Activated CD4-positive, alpha-beta memory T cell treated with anti-CD3 and anti-CD28 coated beads, Interleukin-2, amount 10 ng/mL, durations not matched to agents 7 days and 5 days (primary cell): ENCODE data around the gene NHEJ1. TPM values are rescaled to one million over a fixed set of nuclear protein-coding genes. Genes with fewer than 3 reads are reported as not detected.

Source experiments
- CTCF ChIA-PET: fragments of 350-600 bp; sonication (Branson Sonifier 250); formaldehyde crosslinking; loops from one replicate; lab custom pipeline; 2021; ENCODE audit warnings: antibody characterized with exemption, inconsistent platforms; lab: Charles Lee
- POLR2A ChIA-PET: fragments of 350-600 bp; sonication (Branson Sonifier 250); formaldehyde crosslinking; loops from one replicate; lab custom pipeline; 2021; ENCODE audit warnings: antibody characterized with exemption; lab: Charles Lee
- DNase-seq: peaks from one replicate; pipeline ENCODE4 v3.0.0-alpha.2; 2020
- H3K27ac Mint-ChIP-seq: one replicate; pipeline ENCODE4 v1.8.0; 2021; ENCODE audit warnings: mild to moderate bottlenecking, mixed read lengths
- H3K27me3 Mint-ChIP-seq: one replicate; pipeline ENCODE4 v1.8.0; 2021; ENCODE audit warnings: mixed read lengths
- H3K36me3 Mint-ChIP-seq: one replicate; pipeline ENCODE4 v1.8.0; 2021; ENCODE audit warnings: low read depth, mixed read lengths
- H3K4me1 Mint-ChIP-seq: one replicate; pipeline ENCODE4 v1.8.0; 2021; ENCODE audit warnings: mixed read lengths
- H3K4me3 Mint-ChIP-seq: one replicate; pipeline ENCODE4 v1.8.0; 2021; ENCODE audit warnings: mild to moderate bottlenecking, mixed read lengths
- H3K9me3 Mint-ChIP-seq: one replicate; pipeline ENCODE4 v1.8.0; 2021; ENCODE audit warnings: mixed read lengths
- total RNA-seq, 2 experiments: library from RNA; stranded (reverse); gene quantifications; one replicate each; pipeline ENCODE4 v1.2.3, GENCODE V29; 2021

Gene NHEJ1
- total RNA-seq, 2 experiments from 2014 or later = 12.0 to 12.2 TPM

DNA sequence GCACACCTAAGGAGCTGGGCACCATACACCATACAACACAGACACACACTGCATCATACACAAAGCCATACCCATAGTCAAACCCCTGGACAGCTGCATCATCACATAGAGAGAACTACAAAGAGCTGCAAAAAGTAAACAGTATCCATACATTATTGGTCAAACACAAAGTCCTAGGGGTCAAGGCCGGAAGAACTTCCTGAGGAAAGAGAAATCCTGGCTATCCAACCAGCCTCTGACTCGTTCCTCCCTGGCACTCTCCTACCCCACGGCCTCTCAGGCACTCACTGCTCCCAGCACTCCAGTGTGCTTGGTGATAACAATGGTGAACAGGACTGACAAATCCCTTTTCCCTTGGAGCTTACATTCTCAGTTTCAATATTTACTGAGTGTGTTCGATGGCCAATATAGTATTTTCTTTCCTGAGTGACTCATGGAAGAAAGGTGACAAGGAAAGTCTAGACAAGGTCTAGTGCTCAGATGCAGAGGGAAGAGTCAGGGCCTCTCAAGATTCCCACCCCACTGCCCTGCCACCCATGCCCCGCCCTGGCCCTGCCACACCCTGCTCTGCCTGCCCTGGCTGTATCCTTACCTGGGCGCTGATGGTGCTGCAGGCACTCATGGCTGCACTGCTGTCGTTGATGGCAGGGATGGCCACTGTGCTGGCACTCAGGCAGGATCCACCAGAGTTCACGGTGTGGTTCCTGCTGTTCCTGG, 122.7 kb downstream of the NHEJ1 start:
- CTCF ChIA-PET = interaction anchor here (1.0 kb wide), 1 partner anchor 33 kb away, joined by 3 read pairs; no protein-coding TSS in a partner anchor
- Mint-ChIP-seq H3K36me3 (no peaks in the 10 kb centered on the region), H3K9me3 (no peaks in the 10 kb centered on the region), H3K27me3 (peaks cover 57% of the 10 kb centered on the region), H3K27ac (no peak overlapping the region), H3K4me3 (no peak overlapping the region), H3K4me1 (peaks cover 4% of the 10 kb centered on the region)
- no peak for DNase-seq
- POLR2A ChIA-PET = no interaction called here

DNA sequence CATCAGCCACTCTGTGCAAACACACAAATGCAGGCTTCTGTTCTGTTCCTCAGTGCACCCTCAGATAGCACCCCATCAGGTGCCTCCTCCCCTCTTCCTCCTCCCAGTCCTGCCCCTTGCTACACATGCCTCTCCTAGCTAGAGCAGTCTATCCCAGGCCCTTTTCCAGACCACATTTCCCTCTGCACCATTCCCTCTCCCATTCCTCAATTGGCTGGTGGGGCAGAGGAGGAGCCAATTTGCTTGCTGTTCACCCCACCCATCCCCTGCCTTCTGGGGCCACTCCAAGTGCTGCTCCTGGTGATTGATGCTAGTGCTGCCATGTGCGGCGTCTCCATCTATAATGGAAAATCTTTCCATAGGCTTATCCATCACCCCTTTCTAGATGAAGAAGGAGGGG, 124.7 kb downstream of the NHEJ1 start:
- Mint-ChIP-seq H3K27ac (no peak overlapping the region), H3K4me3 (no peak overlapping the region), H3K9me3 (no peaks in the 10 kb centered on the region), H3K27me3 (peaks cover 51% of the 10 kb centered on the region), H3K36me3 (no peaks in the 10 kb centered on the region), H3K4me1 (no peaks in the 10 kb centered on the region)
- no peak for DNase-seq
- CTCF ChIA-PET = no interaction called here
- POLR2A ChIA-PET = no interaction called here

DNA sequence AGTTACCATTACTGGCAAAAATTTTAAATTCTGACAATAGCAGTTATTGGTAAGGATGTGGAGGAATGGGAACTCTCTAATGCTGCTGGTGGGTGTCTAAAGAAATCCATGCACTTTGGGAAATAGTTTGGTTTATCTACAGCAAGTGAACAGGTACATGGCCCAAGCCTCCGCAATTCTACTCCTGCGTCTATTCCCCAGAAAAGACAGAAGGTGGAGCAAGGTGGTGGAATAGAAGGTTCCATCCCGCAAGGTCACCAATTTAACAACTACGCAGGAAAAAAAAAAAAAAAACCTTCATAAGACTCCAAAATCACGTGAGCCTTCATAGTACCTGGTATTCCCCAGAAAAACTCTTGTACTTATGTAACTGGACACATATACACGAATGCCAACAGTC, 125.8 kb downstream of the NHEJ1 start:
- no peak for DNase-seq
- CTCF ChIA-PET = no interaction called here
- H3K9me3 Mint-ChIP-seq = no peaks in the 10 kb centered on the region
- no peak overlapping the region for H3K27ac Mint-ChIP-seq
- POLR2A ChIA-PET = no interaction called here
- no peak overlapping the region for H3K4me3 Mint-ChIP-seq
- H3K36me3 Mint-ChIP-seq = no peaks in the 10 kb centered on the region
- no peaks in the 10 kb centered on the region for H3K4me1 Mint-ChIP-seq
- peaks cover 42% of the 10 kb centered on the region for H3K27me3 Mint-ChIP-seq

DNA sequence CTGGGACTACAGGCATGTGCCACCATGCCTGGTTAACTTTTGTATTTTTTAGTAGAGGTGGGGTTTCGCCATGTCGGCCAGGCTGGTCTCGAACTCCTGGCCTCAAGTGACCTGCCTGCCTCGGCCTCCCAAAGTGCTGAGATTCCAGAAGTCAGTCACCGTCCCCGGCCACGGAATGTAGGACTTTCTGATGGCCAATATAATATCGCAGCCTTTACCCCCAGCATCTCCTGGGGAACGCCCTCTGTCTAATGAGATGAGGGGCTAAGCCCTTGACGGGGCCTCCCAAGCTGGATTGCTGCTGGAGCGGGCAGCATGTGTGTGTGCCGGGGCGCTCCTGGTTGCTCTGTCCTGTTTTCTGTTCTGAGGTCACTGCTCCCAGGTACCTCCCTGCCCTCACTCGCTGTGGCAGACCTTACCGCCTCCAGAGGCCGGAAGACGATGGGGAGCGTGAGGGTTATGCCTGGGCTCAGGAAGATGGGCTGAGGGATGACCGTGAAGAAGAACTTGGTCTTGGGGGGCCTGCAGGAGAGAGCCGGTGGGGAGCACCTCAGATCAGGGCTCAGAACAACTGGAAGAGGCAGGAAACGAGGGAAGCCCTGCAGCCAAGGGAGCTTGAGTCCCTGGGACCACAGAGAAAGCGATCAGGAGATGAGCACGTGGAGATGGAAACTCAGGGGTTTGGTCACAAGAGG, 128.4 kb downstream of the NHEJ1 start:
- no peaks in the 10 kb centered on the region for H3K4me1 Mint-ChIP-seq
- no peak overlapping the region for H3K4me3 Mint-ChIP-seq
- H3K27me3 Mint-ChIP-seq = peaks cover 33% of the 10 kb centered on the region
- DNase-seq = no peak
- H3K9me3 Mint-ChIP-seq = no peaks in the 10 kb centered on the region
- ChIA-PET POLR2A (no interaction called here), CTCF (interaction anchor here (4.6 kb wide), 1 partner anchor 123 kb away, joined by 76 read pairs; no protein-coding TSS in a partner anchor)
- H3K27ac Mint-ChIP-seq = no peak overlapping the region
- H3K36me3 Mint-ChIP-seq = no peaks in the 10 kb centered on the region

DNA sequence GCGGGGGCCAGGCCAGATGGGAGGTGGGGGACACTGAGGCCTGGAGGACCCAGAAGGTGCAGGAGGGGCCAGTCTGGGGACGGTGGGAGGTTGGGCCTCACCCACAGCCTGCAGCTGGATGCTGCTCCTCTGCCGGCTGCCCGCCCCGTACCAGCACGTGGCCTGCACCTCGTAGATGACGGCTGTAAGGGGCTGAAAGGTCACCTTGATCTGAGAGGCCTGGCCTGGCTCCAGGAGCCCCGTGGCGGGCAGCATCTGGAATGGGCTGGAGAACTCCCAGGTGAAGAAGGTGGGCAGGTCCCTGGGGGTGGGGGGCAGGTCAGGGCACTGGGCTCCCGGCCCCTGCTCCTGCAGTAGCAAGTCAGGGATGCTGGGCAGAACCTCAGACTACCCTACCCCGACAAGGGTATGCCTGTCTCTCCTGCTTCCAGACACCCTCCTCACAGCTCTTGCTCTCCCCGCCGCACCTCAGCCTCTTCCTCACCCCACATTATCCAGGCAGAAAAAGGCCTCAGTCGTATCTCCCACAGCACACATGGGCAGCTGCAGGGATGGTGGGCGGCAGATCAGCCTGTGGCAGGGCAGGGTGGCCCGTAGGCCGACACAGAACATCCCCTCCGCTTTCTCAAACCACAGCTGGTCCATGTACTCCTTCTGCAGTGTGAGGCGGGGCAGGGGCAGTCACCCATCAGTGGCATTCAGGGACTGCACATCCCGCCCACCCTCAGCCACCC, 129.4 kb downstream of the NHEJ1 start:
- DNase-seq = no peak
- Mint-ChIP-seq H3K27me3 (peaks cover 33% of the 10 kb centered on the region), H3K4me3 (no peak overlapping the region), H3K4me1 (no peaks in the 10 kb centered on the region), H3K9me3 (no peaks in the 10 kb centered on the region), H3K36me3 (no peaks in the 10 kb centered on the region), H3K27ac (no peak overlapping the region)
- ChIA-PET CTCF (interaction anchor here (1.4 to 4.6 kb wide), 4 partner anchors 10 to 124 kb away, joined by 3 to 76 read pairs (median 20); partner anchors contain the start of gene CFAP65), POLR2A (no interaction called here)

DNA sequence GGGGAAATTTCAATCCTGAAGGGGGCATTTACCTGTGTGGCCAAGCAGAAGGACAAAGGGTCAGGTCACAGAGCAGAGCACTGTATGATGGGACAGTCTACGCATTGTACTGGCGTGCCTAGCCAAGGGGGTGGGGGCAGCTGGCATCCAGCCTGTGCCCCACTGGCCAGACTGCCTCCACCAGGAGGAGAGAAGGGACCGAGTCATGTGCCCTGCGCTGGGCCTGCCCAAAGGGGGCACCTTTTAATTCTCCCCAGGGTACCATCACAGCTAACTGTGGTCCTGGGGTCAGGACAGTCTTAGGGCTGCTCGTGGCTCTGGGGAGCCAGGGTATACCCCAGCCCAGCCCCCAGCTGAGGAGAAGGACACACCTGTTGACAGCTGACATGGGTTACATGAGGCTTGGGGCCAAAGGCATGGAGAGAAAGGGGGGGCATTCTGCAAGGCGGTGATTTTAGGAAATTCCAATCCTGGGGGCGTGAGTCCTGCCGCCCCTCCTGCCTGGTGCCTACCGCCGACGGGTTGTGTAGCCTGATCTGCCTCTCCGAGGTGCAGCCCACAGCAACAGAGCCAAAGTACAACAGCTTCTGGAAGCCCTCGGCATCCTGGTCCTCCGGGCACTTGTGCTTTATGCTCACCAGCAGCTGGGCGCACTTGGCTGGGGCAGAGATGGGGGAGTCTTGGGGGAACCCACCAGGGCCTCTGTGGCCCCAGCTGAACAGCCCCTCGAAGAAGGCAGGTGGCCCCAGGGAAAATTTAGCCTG, 130.3 kb downstream of the NHEJ1 start:
- ChIA-PET CTCF (interaction anchor here (0.6 to 4.6 kb wide), 36 partner anchors 10 to 358 kb away, joined by 3 to 76 read pairs (median 4); partner anchors contain the start of genes CFAP65 and DNPEP), POLR2A (interaction anchor here (0.5 to 1.3 kb wide), 2 partner anchors 10 to 150 kb away, joined by 3 read pairs; no protein-coding TSS in a partner anchor)
- no peaks in the 10 kb centered on the region for H3K36me3 Mint-ChIP-seq
- H3K4me1 Mint-ChIP-seq = no peaks in the 10 kb centered on the region
- H3K9me3 Mint-ChIP-seq = no peaks in the 10 kb centered on the region
- no peak for DNase-seq
- H3K4me3 Mint-ChIP-seq = no peak overlapping the region
- H3K27ac Mint-ChIP-seq = no peak overlapping the region
- peaks cover 28% of the 10 kb centered on the region for H3K27me3 Mint-ChIP-seq

DNA sequence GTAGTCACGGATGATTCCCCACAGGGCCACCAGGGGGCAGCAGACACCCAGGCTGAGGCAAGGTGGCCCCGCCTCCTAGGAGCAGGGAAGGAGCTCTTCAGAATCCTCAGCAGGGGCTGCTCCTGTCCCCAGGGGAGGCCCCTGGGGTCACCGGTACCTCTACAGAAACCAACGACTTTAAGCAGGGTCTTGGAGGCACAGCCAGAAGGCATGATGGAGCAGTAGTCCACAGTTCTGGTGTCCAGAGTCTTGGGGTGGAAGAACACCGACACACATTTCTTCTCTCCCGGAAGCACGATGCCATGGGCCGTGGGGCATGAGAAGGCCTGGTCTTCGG, 130.8 kb downstream of the NHEJ1 start:
- Mint-ChIP-seq H3K27ac (no peak overlapping the region), H3K27me3 (peaks cover 23% of the 10 kb centered on the region), H3K9me3 (no peaks in the 10 kb centered on the region), H3K4me1 (no peaks in the 10 kb centered on the region), H3K36me3 (no peaks in the 10 kb centered on the region), H3K4me3 (no peak overlapping the region)
- ChIA-PET POLR2A (interaction anchor here (0.5 to 1.3 kb wide), 2 partner anchors 9 to 151 kb away, joined by 3 read pairs; no protein-coding TSS in a partner anchor), CTCF (interaction anchor here (0.6 to 4.6 kb wide), 36 partner anchors 9 to 358 kb away, joined by 3 to 76 read pairs (median 4); partner anchors contain the start of genes CFAP65 and DNPEP)
- DNase-seq = peak; percentile 76

DNA sequence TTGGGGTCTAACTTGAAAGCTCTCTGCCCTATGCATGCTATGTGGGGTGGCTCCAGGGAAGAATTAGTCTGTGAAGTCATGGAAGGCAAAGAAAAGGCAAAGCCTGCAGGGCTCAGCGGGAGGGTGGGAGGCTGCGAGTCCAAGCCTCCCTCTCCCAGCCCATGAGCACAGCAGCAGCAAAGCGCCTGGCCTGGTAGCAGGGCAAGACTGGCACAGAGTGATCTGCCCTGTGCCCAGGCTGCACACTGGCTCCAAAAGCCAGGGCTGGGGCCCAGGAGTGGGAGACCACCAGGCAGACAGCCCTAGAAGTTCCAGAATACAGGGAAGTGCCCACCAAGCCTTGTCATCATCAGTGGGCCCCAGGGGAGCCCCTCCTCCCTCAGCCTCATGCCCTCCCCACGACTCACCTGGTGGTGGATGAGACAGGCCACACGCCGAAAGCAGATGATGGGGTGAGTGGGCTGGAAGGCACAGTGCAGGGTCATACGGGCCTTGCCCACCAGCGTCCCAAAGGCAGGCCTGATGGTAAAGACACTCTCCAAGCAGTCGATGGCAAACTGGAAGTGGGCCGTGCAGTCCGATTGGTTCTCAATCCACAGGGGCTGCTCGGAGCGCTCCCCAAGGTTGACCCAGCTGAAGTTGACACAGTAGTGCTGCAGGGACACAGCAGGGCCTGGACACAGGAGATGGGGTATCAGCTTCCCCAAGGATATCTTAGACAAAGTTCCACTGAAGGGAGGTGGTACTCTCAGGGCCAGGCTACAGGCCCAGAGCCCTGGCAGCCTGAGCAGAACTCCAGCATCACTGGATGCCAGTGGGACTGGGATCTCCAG, 131.4 kb downstream of the NHEJ1 start:
- CTCF ChIA-PET = interaction anchor here (0.6 to 4.6 kb wide), 36 partner anchors 9 to 359 kb away, joined by 3 to 76 read pairs (median 4); partner anchors contain the start of genes CFAP65 and DNPEP
- Mint-ChIP-seq H3K27ac (no peak overlapping the region), H3K9me3 (no peaks in the 10 kb centered on the region), H3K4me1 (no peaks in the 10 kb centered on the region), H3K27me3 (peaks cover 17% of the 10 kb centered on the region), H3K36me3 (no peaks in the 10 kb centered on the region), H3K4me3 (no peak overlapping the region)
- DNase-seq = no peak
- POLR2A ChIA-PET = interaction anchor here (1.3 kb wide), 1 partner anchor 9 kb away, joined by 3 read pairs; no protein-coding TSS in a partner anchor

DNA sequence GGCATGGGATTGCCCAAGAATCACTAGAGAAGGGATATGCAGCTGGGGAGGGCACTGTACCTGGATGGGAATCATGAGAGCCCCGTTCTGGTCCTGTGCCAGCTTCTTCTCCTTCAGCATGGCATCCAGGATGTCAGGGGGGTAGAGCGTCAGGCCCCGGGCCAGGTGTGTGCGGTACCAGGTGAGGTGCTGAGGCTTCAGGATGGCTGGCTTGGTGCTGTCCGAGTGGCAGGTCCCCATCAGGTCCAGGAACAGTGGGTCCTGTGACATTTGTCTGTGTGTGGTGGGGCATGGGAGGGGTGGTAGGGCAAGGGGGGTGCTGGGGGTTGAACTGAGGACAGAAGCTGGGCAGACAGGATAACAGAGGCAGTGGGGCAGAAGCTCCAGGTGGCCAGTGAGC, 132.5 kb downstream of the NHEJ1 start:
- Mint-ChIP-seq H3K27me3 (peaks cover 10% of the 10 kb centered on the region), H3K36me3 (no peaks in the 10 kb centered on the region), H3K9me3 (no peaks in the 10 kb centered on the region), H3K4me1 (no peaks in the 10 kb centered on the region), H3K27ac (no peak overlapping the region), H3K4me3 (no peak overlapping the region)
- ChIA-PET POLR2A (interaction anchor here (1.0 kb wide), 1 partner anchor 225 kb away, joined by 3 read pairs; the partner anchor contains the start of gene TUBA4B), CTCF (interaction anchor here (1.4 to 4.6 kb wide), 2 partner anchors 31 to 128 kb away, joined by 5 to 76 read pairs; no protein-coding TSS in a partner anchor)
- no peak for DNase-seq

DNA sequence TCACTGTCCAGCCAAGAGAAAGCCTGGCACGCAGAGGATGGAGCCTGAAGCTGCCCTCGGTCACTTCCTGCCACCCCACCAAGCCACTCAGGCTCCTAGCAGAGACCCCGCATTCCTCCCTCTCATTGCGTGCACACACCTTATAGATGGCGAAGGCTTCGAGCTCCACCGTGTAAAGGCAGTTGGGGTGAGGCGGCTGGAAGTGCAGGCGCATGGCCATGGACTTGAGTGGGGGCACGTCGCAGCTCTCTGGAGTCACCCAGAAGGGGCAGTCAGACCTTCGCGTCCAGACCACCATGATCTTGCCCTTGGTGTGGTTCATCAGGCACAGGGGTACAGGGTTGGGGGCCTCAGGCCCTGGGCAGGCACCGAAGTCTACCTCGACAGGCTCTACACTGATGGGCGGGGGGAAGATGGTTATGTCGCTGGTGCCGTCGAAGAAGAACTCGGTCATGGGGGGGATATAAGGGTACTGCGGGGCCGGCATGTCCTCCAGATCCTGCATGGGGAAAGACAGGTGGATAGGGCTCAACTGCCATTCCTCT, 133.0 kb downstream of the NHEJ1 start:
- no peak overlapping the region for H3K4me3 Mint-ChIP-seq
- H3K4me1 Mint-ChIP-seq = no peaks in the 10 kb centered on the region
- H3K27me3 Mint-ChIP-seq = peaks cover 7% of the 10 kb centered on the region
- no peak for DNase-seq
- no peaks in the 10 kb centered on the region for H3K36me3 Mint-ChIP-seq
- ChIA-PET CTCF (interaction anchor here (0.8 to 2.5 kb wide), 7 partner anchors 16 to 218 kb away, joined by 3 to 7 read pairs (median 3); partner anchors contain the start of genes GLB1L and STK16), POLR2A (interaction anchor here (1.0 kb wide), 1 partner anchor 225 kb away, joined by 3 read pairs; the partner anchor contains the start of gene TUBA4B)
- no peaks in the 10 kb centered on the region for H3K9me3 Mint-ChIP-seq
- no peak overlapping the region for H3K27ac Mint-ChIP-seq

DNA sequence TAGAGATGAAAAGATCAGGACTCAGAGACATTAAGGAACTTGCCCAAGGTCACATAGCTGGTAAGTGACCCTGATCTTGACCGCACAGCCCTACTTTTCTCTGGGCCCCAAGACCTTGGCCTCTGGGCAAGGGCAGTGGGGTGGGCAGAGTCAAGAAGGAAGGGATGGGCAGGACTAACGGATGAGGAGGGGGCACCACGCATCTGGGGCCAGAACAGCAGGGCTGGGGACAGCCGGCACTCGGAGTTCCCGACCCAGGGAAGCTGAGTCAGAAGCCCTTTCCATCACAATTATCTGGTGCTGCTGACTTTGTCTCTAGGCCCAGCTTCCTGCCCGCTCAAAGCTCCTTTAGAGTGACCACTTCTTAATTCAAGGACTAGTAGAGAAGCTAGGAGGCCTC, 133.7 kb downstream of the NHEJ1 start:
- Mint-ChIP-seq H3K27ac (no peak overlapping the region), H3K27me3 (peaks cover under 1% of the 10 kb centered on the region), H3K4me3 (no peak overlapping the region), H3K4me1 (no peaks in the 10 kb centered on the region), H3K9me3 (no peaks in the 10 kb centered on the region), H3K36me3 (no peaks in the 10 kb centered on the region)
- ChIA-PET POLR2A (interaction anchor here (1.0 kb wide), 1 partner anchor 226 kb away, joined by 3 read pairs; the partner anchor contains the start of gene TUBA4B), CTCF (interaction anchor here (0.8 to 2.5 kb wide), 7 partner anchors 16 to 218 kb away, joined by 3 to 7 read pairs (median 3); partner anchors contain the start of genes GLB1L and STK16)
- DNase-seq = no peak
